HepG2 (cell line): ENCODE data around the gene RMND5A.

ENCODE experiments used
- MTA1 ChIP-seq: sonication (generic); formaldehyde crosslinking; IDR thresholded peaks from 2 replicates; pipeline ENCODE4 v1.4.0; 2020; ENCODE audit warnings: missing genetic modification reagents, mild to moderate bottlenecking, borderline replicate concordance
- ZNF432 ChIP-seq: sonication (generic); formaldehyde crosslinking; IDR thresholded peaks from 2 replicates; pipeline ENCODE4 v1.5.0; 2020; ENCODE audit warnings: missing genetic modification reagents, mild to moderate bottlenecking, borderline replicate concordance
- ZNF761 ChIP-seq: sonication (generic); formaldehyde crosslinking; conservative IDR thresholded peaks from 2 replicates; pipeline ENCODE4 v1.4.0; 2020; ENCODE audit warnings: mild to moderate bottlenecking, missing genetic modification reagents

DNA sequence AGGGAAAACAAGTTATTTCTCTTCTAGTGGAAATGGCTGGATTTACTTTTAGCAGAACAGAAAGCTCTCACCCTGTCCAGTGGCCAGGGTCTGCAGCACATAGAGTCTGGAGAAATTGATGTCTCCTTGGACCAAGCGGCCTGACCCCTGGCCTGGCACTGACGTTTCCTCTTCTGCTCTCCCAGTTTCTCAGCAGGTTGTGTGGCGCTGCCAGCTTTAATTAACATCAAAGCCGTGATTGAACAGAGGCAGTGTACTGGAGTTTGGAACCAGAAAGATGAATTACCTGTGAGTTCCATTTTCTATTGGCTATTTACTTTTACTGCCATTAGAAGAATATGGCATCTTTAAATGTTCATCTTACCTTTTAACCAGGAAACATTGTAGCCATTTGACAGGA lies 49.7 kb downstream of the RMND5A start:
- TF ChIP-seq ZNF432 (no peak), ZNF761 (no peak), MTA1 (CRISPR knock-in tag) (no peak)
